HG03196 (cell line): ENCODE data around the gene PCNX1.
"Not testable (repeated sequence)": the region's sequence is repeated elsewhere in the genome, so short reads cannot be mapped to it uniquely, and the experiment has no call there.

ENCODE experiments used
- ATAC-seq: cut with Tn5 transposase; IDR thresholded peaks from one replicate; pipeline ENCODE4 v1.9.1; 2021; ENCODE audit not compliant: unreplicated experiment

The PCNX1 gene

GRCh38 chr14:71143381-71144290 is 236.4 kb downstream of the PCNX1 start:
- ATAC-seq = no peak

DNA sequence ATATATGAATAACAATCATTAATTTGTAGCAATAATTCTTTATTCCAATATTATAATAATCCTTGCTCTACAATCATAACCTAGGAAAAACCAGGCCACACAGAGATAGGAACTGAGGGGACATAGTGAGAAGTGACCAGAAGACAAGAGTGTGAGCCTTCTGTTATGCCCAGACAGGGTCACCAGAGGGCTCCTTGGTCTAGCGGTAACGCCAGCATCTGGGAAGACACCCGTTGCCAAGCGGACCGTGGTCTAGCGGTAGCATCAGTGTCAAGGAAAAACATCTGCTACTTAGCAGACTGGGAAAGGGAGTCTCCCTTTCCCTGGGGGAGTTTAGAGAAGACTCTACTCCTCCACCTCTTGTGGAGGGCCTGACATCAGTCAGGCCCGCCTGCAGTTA is 240.1 kb downstream of the PCNX1 start:
- ATAC-seq = not testable (repeated sequence)

DNA sequence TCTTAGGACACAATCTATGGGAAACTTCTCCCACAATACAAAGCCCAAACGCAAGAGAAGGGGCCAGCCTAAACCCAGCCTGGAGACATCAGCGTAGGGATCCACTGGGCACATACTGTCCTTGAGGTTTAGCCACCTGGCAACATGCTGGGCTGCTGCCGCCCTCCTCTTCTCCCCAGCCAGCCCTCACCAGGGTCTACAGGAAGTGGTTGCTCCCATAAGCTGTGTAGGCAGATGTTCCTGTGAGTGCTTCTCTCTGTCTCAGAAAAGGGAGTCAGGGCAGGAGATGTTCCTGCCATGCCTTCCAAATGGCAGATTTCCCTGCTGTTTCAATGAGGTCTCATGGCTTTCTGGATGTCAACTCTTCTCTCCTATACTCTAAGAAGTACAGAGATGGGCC is 241.4 kb downstream of the PCNX1 start:
- no peak for ATAC-seq

DNA sequence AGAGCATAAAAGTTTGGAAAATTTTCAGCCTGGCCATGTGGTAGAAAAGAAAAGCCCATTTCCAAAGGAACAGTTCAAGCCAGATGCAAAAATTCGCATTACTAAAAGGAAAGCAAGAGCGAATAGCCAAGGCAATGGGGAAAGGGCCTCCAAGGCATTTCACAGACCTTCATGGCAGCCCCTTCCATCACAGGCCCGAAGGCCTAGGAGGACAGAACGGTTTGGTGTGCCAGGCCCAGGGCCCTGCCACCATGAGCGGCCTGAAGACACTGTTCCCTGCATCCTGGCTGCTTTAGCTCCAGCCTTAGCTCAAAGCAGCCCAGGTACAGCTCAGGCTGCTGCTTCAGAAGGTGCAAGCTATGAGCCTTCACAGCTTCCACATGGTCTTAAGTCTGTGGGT is 243.5 kb downstream of the PCNX1 start:
- ATAC-seq = no peak

DNA sequence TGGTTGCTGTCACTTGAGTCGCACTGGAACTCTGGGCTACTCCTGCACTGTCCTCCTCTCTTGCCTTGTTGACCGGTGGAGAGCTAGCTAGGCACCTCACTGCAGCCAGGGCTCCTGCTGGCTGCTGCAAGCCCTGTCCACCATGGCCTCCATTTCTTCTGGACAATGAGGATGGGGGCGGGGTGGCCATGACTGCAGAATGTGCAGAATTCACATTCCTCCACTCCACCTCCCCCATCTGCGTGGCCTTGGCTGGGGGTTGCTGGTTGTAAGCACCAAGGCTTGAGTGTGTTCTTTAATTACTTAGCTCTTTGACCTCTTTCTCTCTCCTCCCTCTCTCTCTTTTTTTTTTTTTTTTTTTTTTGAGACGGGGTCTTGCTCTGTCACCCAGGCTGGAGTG is 248.5 kb downstream of the PCNX1 start:
- no peak for ATAC-seq

DNA sequence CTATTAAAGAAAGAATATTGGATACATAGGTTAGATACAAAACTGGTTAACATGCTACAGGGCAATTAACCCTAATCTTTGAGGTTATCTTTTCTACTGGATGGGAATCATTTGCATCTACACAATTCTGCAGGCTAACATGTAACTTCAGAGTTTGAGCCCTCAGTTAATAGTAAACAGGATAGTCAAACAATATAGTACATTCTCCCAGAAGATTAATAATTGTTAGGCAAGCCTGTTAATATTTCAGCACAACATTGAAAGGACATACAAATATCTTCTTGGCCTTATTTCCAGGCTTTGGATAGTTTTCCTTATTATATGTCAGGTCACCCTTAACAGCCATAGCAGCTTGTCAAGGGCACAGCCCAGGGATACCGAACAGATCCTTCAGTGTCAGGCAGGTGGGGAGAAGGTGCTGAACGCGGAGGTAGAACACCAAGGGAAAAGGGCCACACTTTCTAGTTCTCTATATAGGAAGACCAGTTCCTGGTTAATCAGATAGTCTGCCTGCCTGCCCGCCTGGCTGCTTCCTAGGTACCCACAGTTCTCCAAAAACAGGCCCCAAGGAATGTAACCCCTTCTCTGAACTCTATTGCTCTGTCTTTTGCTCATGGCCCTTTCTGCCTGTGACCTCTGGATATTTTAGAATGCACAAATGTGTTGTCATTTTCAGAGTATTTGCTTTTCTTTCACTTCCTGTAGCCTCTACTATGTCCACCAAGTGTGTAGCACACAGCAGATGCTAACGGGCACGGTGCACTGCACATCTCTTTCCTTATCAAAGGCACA is 256.0 kb downstream of the PCNX1 start:
- no peak for ATAC-seq

- ATAC-seq = no peak
Observed at GRCh38 chr14:71163842-71164629, 256.8 kb downstream of the PCNX1 start.
